Daoy (cell line): ENCODE data around the gene RWDD2A. TPM values are rescaled to one million over a fixed set of nuclear protein-coding genes. Genes with fewer than 3 reads are reported as not detected.
A peak's percentile ranks its signal among the peaks of the same experiment; 100 is the strongest.

Source experiments
- DNase-seq: peaks from one replicate; pipeline ENCODE4 v3.0.0-alpha.2; 2015; ENCODE audit warnings: low read depth
- total RNA-seq: library from RNA; depleted of rRNA; stranded (reverse); fragments of >200 nt; shearing (Covaris generic); gene quantifications from 2 replicates; pipeline ENCODE4 v1.2.3, GENCODE V29; 2014; rRNA removed

The RWDD2A gene
- total RNA-seq, 1 experiment from 2014 or later = 0.97 TPM

GRCh38 chr6:83198486-83199172 lies 5.5 kb downstream of the RWDD2A start:
- DNase-seq = peak; percentile 48

- DNase-seq = no peak
Measured at GRCh38 chr6:83199173-83199862, 6.2 kb downstream of the RWDD2A start.

GRCh38 chr6:83199863-83200225 lies 6.7 kb downstream of the RWDD2A start:
- peak; percentile 84 for DNase-seq

- DNase-seq = no peak
Measured at GRCh38 chr6:83202031-83202430, 8.9 kb downstream of the RWDD2A start.

GRCh38 chr6:83215131-83216047 lies 22.2 kb downstream of the RWDD2A start:
- DNase-seq = peak; percentile 67

GRCh38 chr6:83216806-83217205 lies 23.6 kb downstream of the RWDD2A start:
- no peak for DNase-seq

GRCh38 chr6:83218646-83219045 lies 25.5 kb downstream of the RWDD2A start:
- no peak for DNase-seq

- DNase-seq = no peak
Measured at GRCh38 chr6:83220121-83220520, 27.0 kb downstream of the RWDD2A start.

GRCh38 chr6:83221276-83221675 lies 28.1 kb downstream of the RWDD2A start:
- no peak for DNase-seq

- no peak for DNase-seq
Measured at GRCh38 chr6:83221889-83222479, 28.8 kb downstream of the RWDD2A start.

GRCh38 chr6:83226517-83226916 lies 33.4 kb downstream of the RWDD2A start:
- DNase-seq = no peak

GRCh38 chr6:83231146-83231545 lies 38.0 kb downstream of the RWDD2A start:
- DNase-seq = no peak

- DNase-seq = no peak
Measured at GRCh38 chr6:83247471-83247870, 54.3 kb downstream of the RWDD2A start.

Other genes with a start within 250 kb of the RWDD2A start
- 7.9 and 9.9 TPM in 2 replicates for gene UBE3D, start 127.5 kb upstream of the RWDD2A start, total RNA-seq
- 18.4 and 20.1 TPM in 2 replicates for gene DOP1A, start 125.7 kb upstream of the RWDD2A start, total RNA-seq
- 59.8 and 77.3 TPM in 2 replicates for gene PGM3, start 92 bp upstream of the RWDD2A start, total RNA-seq
- gene ME1, start 237.7 kb downstream of the RWDD2A start, total RNA-seq = 19.9 and 22.4 TPM in 2 replicates